ENCODE results near the gene PXYLP1.

PXYLP1 gene

DNA sequence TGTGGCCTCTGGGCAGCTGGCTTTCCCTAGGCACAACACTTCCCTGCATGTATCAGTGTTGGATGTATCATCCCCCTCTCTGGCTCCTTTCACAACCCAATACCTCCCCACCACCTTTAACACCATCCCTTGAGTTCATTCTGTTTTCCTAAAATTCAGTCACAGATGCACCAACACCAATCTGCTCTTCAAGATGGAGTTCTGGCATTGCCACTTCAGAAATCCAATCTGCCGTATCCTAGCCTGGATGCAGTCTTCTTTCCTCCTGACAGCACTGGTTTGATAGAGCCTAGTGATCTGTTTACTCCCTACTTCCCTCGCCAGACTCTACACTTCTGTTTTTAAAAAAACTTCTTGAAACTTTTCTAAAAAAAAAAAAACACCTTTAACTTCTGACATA lies 21.7 kb downstream of the PXYLP1 start:
- H3K4me2 ChIP-seq (ENCODE audit: insufficient read depth, low read length): 0 out of 2 replicates have a peak overlapping the region, but pooled peaks have one; percentile 3
- H3K79me2 ChIP-seq (ENCODE audit: insufficient read depth, low read length): peaks cover 97% of the 10 kb centered on the region
- H3K9ac ChIP-seq (ENCODE audit: low read depth, low read length): 0 out of 2 replicates have a peak overlapping the region, but pooled peaks have one; percentile 2
- no peak for ATAC-seq (ENCODE audit: insufficient read depth, low read depth)
- H3K4me1 ChIP-seq (ENCODE audit: insufficient read depth, low read length): peaks cover 86% of the 10 kb centered on the region
- no peaks in the 10 kb centered on the region for H3K9me3 ChIP-seq (ENCODE audit: insufficient read depth, low read length, severe bottlenecking)
- no peak for DNase-seq
- H3K27me3 ChIP-seq (ENCODE audit: insufficient read depth, low read length, poor library complexity): no peaks in the 10 kb centered on the region
- peak overlapping the region; percentile 65 for H3K27ac ChIP-seq (ENCODE audit: low read length)
- H3K4me3 ChIP-seq (ENCODE audit: low read depth in 1 of 2, low read length in 2 of 2): no peak overlapping the region
- no peak overlapping the region for H2AFZ ChIP-seq (ENCODE audit: low read depth, low read length)
- H3K36me3 ChIP-seq (ENCODE audit: insufficient read depth, low read length): peaks cover 66% of the 10 kb centered on the region
- H4K20me1 ChIP-seq (ENCODE audit: insufficient read depth, low read length): peaks cover 39% of the 10 kb centered on the region
- TF ChIP-seq EZH2 (IDR thresholded peaks at IDR 0.05; ENCODE audit: borderline replicate concordance, low read depth, low read length, severe bottlenecking): no peak
- TF ChIP-seq, protein P1, sequence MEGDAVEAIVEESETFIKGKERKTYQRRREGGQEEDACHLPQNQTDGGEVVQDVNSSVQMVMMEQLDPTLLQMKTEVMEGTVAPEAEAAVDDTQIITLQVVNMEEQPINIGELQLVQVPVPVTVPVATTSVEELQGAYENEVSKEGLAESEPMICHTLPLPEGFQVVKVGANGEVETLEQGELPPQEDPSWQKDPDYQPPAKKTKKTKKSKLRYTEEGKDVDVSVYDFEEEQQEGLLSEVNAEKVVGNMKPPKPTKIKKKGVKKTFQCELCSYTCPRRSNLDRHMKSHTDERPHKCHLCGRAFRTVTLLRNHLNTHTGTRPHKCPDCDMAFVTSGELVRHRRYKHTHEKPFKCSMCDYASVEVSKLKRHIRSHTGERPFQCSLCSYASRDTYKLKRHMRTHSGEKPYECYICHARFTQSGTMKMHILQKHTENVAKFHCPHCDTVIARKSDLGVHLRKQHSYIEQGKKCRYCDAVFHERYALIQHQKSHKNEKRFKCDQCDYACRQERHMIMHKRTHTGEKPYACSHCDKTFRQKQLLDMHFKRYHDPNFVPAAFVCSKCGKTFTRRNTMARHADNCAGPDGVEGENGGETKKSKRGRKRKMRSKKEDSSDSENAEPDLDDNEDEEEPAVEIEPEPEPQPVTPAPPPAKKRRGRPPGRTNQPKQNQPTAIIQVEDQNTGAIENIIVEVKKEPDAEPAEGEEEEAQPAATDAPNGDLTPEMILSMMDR (IDR thresholded peaks at IDR 0.05; ENCODE audit: borderline replicate concordance, extremely low read depth, low read length, poor library complexity, severe bottlenecking): no peak

DNA sequence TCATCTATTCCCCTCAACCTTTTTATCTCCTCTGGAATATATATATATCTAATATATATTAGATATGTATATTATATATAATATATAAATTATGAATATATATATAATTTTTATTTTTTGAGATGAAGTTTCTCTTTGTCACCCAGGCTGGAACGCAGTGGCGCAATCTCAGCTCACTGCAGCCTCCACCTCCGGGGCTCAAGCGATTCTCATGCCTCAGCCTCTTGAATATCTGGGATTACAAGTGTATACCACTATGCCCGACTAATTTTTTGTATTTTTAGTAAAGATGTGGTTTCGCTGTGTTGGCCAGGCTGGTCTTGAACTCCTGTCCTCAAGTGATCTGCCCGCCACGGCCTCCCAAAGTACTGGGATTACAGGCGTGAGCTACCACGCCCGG lies 22.2 kb downstream of the PXYLP1 start:
- Histone ChIP-seq H3K36me3 (ENCODE audit: insufficient read depth, low read length) (peaks cover 63% of the 10 kb centered on the region), H3K79me2 (ENCODE audit: insufficient read depth, low read length) (peaks cover 97% of the 10 kb centered on the region), H3K4me1 (ENCODE audit: insufficient read depth, low read length) (peaks cover 90% of the 10 kb centered on the region), H3K9me3 (ENCODE audit: insufficient read depth, low read length, severe bottlenecking) (no peaks in the 10 kb centered on the region), H3K4me3 (ENCODE audit: low read depth in 1 of 2, low read length in 2 of 2) (no peak overlapping the region), H3K27ac (ENCODE audit: low read length) (peak overlapping the region; percentile 98), H3K27me3 (ENCODE audit: insufficient read depth, low read length, poor library complexity) (no peaks in the 10 kb centered on the region), H3K9ac (ENCODE audit: low read depth, low read length) (no peak overlapping the region), H4K20me1 (ENCODE audit: insufficient read depth, low read length) (peaks cover 38% of the 10 kb centered on the region), H2AFZ (ENCODE audit: low read depth, low read length) (no peak overlapping the region), H3K4me2 (ENCODE audit: insufficient read depth, low read length) (no peak overlapping the region)
- TF ChIP-seq, protein P1 (IDR thresholded peaks at IDR 0.05; ENCODE audit: borderline replicate concordance, extremely low read depth, low read length, poor library complexity, severe bottlenecking): no peak
- TF ChIP-seq EZH2 (IDR thresholded peaks at IDR 0.05; ENCODE audit: borderline replicate concordance, low read depth, low read length, severe bottlenecking): no peak
- no peak for DNase-seq
- ATAC-seq (ENCODE audit: insufficient read depth, low read depth): no peak

GRCh38 chr3:141255137-141255845 lies 23.7 kb downstream of the PXYLP1 start:
- Histone ChIP-seq H3K27me3 (ENCODE audit: insufficient read depth, low read length, poor library complexity) (no peaks in the 10 kb centered on the region), H3K9me3 (ENCODE audit: insufficient read depth, low read length, severe bottlenecking) (no peaks in the 10 kb centered on the region), H3K36me3 (ENCODE audit: insufficient read depth, low read length) (peaks cover 63% of the 10 kb centered on the region), H3K4me1 (ENCODE audit: insufficient read depth, low read length) (peaks cover 99% of the 10 kb centered on the region), H2AFZ (ENCODE audit: low read depth, low read length) (no peak overlapping the region), H3K4me3 (ENCODE audit: low read depth in 1 of 2, low read length in 2 of 2) (peak overlapping the region in 1 of 2 experiments; percentile 16; a peak in 1 of 4 replicates), H3K27ac (ENCODE audit: low read length) (peak overlapping the region; percentile 98), H3K4me2 (ENCODE audit: insufficient read depth, low read length) (peak overlapping the region; percentile 47), H3K79me2 (ENCODE audit: insufficient read depth, low read length) (peaks cover 93% of the 10 kb centered on the region), H4K20me1 (ENCODE audit: insufficient read depth, low read length) (peaks cover 31% of the 10 kb centered on the region), H3K9ac (ENCODE audit: low read depth, low read length) (peak overlapping the region; percentile 53)
- DNase-seq (no peak), ATAC-seq (ENCODE audit: insufficient read depth, low read depth) (no peak)
- TF ChIP-seq, protein P1 (IDR thresholded peaks at IDR 0.05; ENCODE audit: borderline replicate concordance, extremely low read depth, low read length, poor library complexity, severe bottlenecking): no peak
- no peak for TF ChIP-seq EZH2 (IDR thresholded peaks at IDR 0.05; ENCODE audit: borderline replicate concordance, low read depth, low read length, severe bottlenecking)

All from DND-41 (cell line).